Measurements from ENCODE around the gene ZNRF1. TPM values are rescaled to one million over a fixed set of nuclear protein-coding genes. Genes with fewer than 3 reads are reported as not detected.

The ZNRF1 gene
- total and polyA plus RNA-seq, 10 of the 15 experiments (the other 5 are each of a cell fraction or from before 2014, with no cell fraction given): 5.8 to 25.9 (median 14.3) TPM

- TF ChIP-seq SUPT20H (IDR thresholded peaks at IDR 0.05; ENCODE audit: borderline replicate concordance, control insufficient read depth, low read depth, low read length): no peak
- no peak for TF ChIP-seq IRF4 (IDR thresholded peaks at IDR 0.05; ENCODE audit: low read depth, low read length)
- no peak for TF ChIP-seq ELK1 (IDR thresholded peaks at IDR 0.05; ENCODE audit: low read depth, low read length)
- TF ChIP-seq SRF (IDR thresholded peaks at IDR 0.05; ENCODE audit: low read depth in 2 of 2, low read length in 2 of 2): no peak
- TF ChIP-seq POLR2A (IDR thresholded peaks at IDR 0.05; ENCODE audit: low read depth, low read length): no peak
- no peak for TF ChIP-seq RBBP5 (conservative IDR thresholded peaks at IDR 0.05)
- ChIA-PET SMC1A (ENCODE audit: uncharacterized antibody, unreplicated experiment) (no interaction called here), CTCF (no interaction called here), RAD21 (ENCODE audit: unreplicated experiment) (no interaction called here), POLR2A (interaction anchor here (0.6 to 0.7 kb wide), 2 partner anchors 34 to 270 kb away, joined by 4 to 9 read pairs; no protein-coding TSS in a partner anchor)
- DNase-seq (ENCODE audit: low read depth, low spot score) (no peak), ATAC-seq (no peak), FAIRE-seq (no peak)
- in situ Hi-C loops (cut with MboI) (loop anchor here (10.0 kb wide), 1 partner anchor 59 kb away; no protein-coding TSS in a partner anchor), intact Hi-C loops (cut with micrococcal nuclease; ENCODE audit: unreplicated experiment) (no loop called here)
- Histone ChIP-seq H3K9ac (ENCODE audit: control insufficient read depth, insufficient read depth, low read length) (no peak overlapping the region), H3K4me3 (no peak overlapping the region), H2AFZ (ENCODE audit: control insufficient read depth, low read depth, low read length) (no peak overlapping the region), H4K20me1 (ENCODE audit: control insufficient read depth, insufficient read depth) (no peaks in the 10 kb centered on the region), H3K79me2 (ENCODE audit: control insufficient read depth, insufficient read depth, low read length) (no peaks in the 10 kb centered on the region; the same call in 1 of the 2 replicates), H3K27ac (ENCODE audit: control insufficient read depth, insufficient read depth) (no peak overlapping the region), H3K36me3 (ENCODE audit: control insufficient read depth in 2 of 2, insufficient read depth in 2 of 2, low read length in 1 of 2) (no peaks in the 10 kb centered on the region; a peak in 2 of 4 replicates), H3K4me1 (ENCODE audit: control insufficient read depth, insufficient read depth, low read length) (peaks cover 16% of the 10 kb centered on the region), H3K27me3 (replicated peaks in 1 of 2; ENCODE audit: control insufficient read depth in 2 of 2, insufficient read depth in 2 of 2, low read length in 1 of 2) (no peaks in the 10 kb centered on the region), H3K4me2 (ENCODE audit: control insufficient read depth, insufficient read depth) (no peak overlapping the region), H3K9me3 (replicated peaks; ENCODE audit: control insufficient read depth, insufficient read depth, low read length) (no peaks in the 10 kb centered on the region)
- 80% methylated on average over 5 of the region's 5 CpGs for WGBS (ENCODE audit: insufficient coverage, insufficient replicate concordance, low lambda C conversion rate, missing lambda C conversion rate)
- no TSS peak for BruUV-seq (replicated peaks)
These were observed 105.2 kb downstream of the ZNRF1 start for GRCh38 chr16:75103994-75104393.

- in situ Hi-C loops (cut with MboI) (loop anchor here (5.0 to 10.0 kb wide), 3 partner anchors 60 to 403 kb away; partner anchors contain the start of gene MLKL), intact Hi-C loops (cut with micrococcal nuclease; ENCODE audit: unreplicated experiment) (no loop called here)
- Histone ChIP-seq H3K79me2 (ENCODE audit: control insufficient read depth, insufficient read depth, low read length) (no peaks in the 10 kb centered on the region; the same call in 1 of the 2 replicates), H3K9ac (ENCODE audit: control insufficient read depth, insufficient read depth, low read length) (no peak overlapping the region), H3K36me3 (ENCODE audit: control insufficient read depth in 2 of 2, insufficient read depth in 2 of 2, low read length in 1 of 2) (no peaks in the 10 kb centered on the region; a peak in 2 of 4 replicates), H3K27me3 (replicated peaks in 1 of 2; ENCODE audit: control insufficient read depth in 2 of 2, insufficient read depth in 2 of 2, low read length in 1 of 2) (no peaks in the 10 kb centered on the region), H2AFZ (ENCODE audit: control insufficient read depth, low read depth, low read length) (no peak overlapping the region), H3K27ac (ENCODE audit: control insufficient read depth, insufficient read depth) (no peak overlapping the region), H3K9me3 (replicated peaks; ENCODE audit: control insufficient read depth, insufficient read depth, low read length) (no peaks in the 10 kb centered on the region), H4K20me1 (ENCODE audit: control insufficient read depth, insufficient read depth) (no peaks in the 10 kb centered on the region), H3K4me2 (ENCODE audit: control insufficient read depth, insufficient read depth) (no peak overlapping the region), H3K4me3 (no peak overlapping the region), H3K4me1 (ENCODE audit: control insufficient read depth, insufficient read depth, low read length) (peaks cover 16% of the 10 kb centered on the region)
- ChIA-PET SMC1A (ENCODE audit: uncharacterized antibody, unreplicated experiment) (interaction anchor here (1.7 kb wide), 1 partner anchor 107 kb away, joined by 6 read pairs; the partner anchor contains the start of gene ZNRF1), CTCF (interaction anchor here (1.8 kb wide), 1 partner anchor 106 kb away, joined by 6 read pairs; the partner anchor contains the start of gene ZNRF1), POLR2A (no interaction called here), RAD21 (ENCODE audit: unreplicated experiment) (interaction anchor here (1.3 kb wide), 1 partner anchor 106 kb away, joined by 4 read pairs; the partner anchor contains the start of gene ZNRF1)
- ATAC-seq (no peak), FAIRE-seq (no peak), DNase-seq (ENCODE audit: low read depth, low spot score) (no peak)
- BruUV-seq (replicated peaks): no TSS peak
- 94% methylated on average over 11 of the region's 11 CpGs for WGBS (ENCODE audit: insufficient coverage, insufficient replicate concordance, low lambda C conversion rate, missing lambda C conversion rate)
- TF ChIP-seq JUND (IDR thresholded peaks at IDR 0.05; ENCODE audit: low read depth, low read length): no peak
- TF ChIP-seq CEBPZ (IDR thresholded peaks at IDR 0.05; ENCODE audit: low read depth, low read length): no peak
- no peak for TF ChIP-seq STAT3 (IDR thresholded peaks at IDR 0.05; ENCODE audit: low read depth, low read length)
- no peak for TF ChIP-seq NFYA (IDR thresholded peaks at IDR 0.05; ENCODE audit: borderline replicate concordance, low read depth, low read length)
- no peak for TF ChIP-seq SPI1 (IDR thresholded peaks at IDR 0.05; ENCODE audit: borderline replicate concordance, insufficient read depth, low read depth, low read length)
- TF ChIP-seq TARDBP (IDR thresholded peaks at IDR 0.05; ENCODE audit: borderline replicate concordance): no peak
- no peak for TF ChIP-seq SMAD1 (IDR thresholded peaks at IDR 0.05; ENCODE audit: low read depth, partially characterized antibody)
- TF ChIP-seq BHLHE40 (IDR thresholded peaks at IDR 0.05; ENCODE audit: borderline replicate concordance in 1 of 2, low read depth in 2 of 2, low read length in 1 of 2): no peak
These were observed 106.0 kb downstream of the ZNRF1 start for GRCh38 chr16:75104836-75105235.

All from GM12878 (cell line).